Measurements from ENCODE around the gene MBNL2.

Gene MBNL2

GRCh38 chr13:97387485-97387839 lies 165.3 kb downstream of the MBNL2 start:
- DNase-seq = no peak

DNA sequence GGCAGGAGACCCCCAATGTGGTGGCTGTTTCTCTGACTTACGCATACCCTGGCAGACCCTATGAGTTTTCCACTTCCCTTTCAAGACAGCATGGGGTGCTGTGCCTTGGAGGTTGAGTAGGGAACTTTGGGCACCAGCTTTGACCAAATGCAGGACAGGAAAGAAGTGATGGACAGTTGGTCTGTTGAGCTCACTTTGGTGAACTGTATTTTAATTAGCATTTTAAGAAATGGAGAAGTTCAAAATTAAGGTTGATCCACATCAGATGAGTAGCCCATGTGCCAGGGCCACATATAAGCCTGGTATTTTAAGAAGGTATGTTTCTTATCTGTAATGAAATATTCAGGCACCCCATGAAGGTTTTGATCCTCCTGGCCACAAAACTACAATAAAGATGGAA lies 165.8 kb downstream of the MBNL2 start:
- no peak for DNase-seq

GRCh38 chr13:97388373-97388772 lies 166.2 kb downstream of the MBNL2 start:
- DNase-seq = no peak

GRCh38 chr13:97390941-97391600 lies 168.9 kb downstream of the MBNL2 start:
- DNase-seq = no peak

GRCh38 chr13:97392020-97392419 lies 169.9 kb downstream of the MBNL2 start:
- no peak for DNase-seq

- DNase-seq = no peak
These were observed 172.4 kb downstream of the MBNL2 start for GRCh38 chr13:97394542-97394941.

GRCh38 chr13:97395447-97396136 lies 173.5 kb downstream of the MBNL2 start:
- DNase-seq = no peak

DNA sequence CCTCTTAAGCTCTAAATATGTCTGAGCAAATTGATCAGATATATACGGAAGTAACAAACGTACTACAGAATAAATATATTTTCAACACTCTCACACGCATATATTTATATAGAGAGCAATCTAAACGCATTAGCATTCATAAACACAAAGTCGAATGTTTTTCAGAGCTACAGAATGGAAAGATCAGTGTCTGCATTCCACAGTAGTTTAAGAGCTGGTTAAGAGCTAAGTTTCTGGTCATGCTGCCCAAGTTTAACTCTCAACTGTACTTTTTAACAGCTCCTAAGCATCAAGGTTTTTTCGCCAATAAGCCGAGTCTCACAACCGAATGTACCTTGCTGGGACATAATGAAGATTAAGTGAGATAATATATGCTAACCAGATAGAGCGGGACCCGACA lies 175.1 kb downstream of the MBNL2 start:
- DNase-seq = no peak

GRCh38 chr13:97401421-97401820 lies 179.3 kb downstream of the MBNL2 start:
- DNase-seq = no peak

DNA sequence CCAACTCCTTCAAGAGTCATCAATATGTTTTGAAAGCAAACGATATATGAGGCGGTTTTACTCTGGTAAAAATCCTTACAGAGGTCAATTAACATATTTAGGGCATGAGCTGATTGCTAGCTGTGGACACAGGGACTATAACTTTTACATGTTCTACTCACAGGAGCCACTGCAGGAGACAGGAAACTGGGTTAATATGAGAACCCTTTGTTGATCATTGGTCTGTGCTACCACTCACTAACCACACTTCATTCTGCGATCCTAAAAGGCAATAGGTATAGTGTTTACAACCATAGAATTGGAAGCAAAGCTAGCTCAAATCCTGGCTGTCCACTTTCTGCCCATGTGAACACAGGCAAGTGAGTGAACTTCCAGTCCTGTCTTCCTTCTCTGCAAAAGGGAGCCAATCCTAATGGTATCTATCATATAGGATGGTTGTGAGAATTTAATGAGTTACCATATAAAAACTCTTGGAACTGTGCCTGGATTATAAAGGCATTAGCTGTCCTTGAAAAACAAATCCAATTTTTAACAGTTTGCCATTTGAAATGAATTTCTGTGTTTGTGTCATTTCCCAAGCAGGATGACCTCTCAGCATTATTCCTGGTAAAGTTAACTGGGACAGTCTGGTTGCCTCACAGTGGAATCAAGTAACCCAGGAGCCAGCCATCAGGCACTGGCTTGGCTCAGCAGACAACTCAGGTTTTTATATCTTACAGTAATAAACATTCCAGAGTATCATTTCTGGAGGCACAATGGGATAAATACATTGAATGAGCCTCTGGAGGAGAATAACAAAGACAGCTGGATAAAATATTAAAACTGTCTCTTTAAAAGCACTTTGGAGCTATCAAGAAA lies 182.0 kb downstream of the MBNL2 start:
- no peak for DNase-seq

GRCh38 chr13:97407540-97407939 lies 185.4 kb downstream of the MBNL2 start:
- no peak for DNase-seq

DNA sequence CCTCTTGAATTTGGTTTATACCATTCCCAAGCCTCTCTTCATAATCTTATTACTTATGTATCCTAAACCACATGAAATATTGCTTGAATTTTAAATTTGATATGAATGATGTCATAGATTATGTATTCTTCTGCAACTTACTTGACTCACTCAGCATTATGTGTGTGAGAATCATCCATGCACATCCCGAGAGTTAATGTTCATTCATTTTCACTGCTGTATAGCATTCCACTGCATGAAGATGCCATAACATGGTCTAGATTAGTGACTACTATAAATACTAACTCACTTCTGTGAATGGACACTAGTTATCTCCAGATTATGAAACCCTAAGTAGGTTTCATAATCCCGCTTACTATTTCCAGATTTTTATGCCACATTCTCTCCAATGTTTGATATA lies 186.8 kb downstream of the MBNL2 start:
- DNase-seq = no peak

DNA sequence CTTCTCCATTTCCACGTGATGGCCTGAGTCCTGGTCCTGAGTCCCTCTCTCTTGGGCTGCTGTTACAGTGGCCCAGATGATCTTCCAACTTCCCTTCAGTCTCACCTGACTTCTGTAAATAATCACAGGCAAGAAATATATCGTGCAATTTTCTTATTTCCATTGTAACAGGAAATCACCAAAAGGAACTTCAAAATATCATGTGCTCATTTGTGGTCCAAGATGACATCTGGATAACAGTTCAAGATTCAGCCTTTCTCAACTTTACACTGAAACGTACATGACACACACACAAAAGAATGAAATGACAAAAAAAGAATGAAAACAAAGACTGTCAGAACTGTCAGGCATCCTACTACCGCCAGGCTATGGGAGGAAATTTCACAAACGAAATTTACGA lies 189.9 kb downstream of the MBNL2 start:
- DNase-seq = no peak

GRCh38 chr13:97413694-97414093 lies 191.6 kb downstream of the MBNL2 start:
- no peak for DNase-seq

DNA sequence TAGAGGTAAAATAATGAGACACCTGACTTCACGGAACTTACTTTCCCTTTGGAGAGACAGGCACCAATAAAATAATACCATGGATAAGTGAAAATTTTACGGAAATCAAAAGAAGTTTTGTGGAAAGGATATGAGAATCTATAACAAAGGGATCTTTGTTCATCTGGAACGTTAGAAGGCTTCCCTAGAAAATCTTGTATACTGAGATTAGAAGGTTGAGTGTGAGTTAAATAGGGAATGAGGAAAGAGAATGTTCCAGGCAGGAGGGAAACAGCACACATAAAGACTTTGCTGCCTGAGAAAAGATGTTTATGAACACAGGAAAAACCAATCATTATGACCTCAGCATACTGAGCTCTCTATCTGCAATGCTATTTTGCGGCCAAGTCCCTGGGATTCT lies 192.3 kb downstream of the MBNL2 start:
- DNase-seq = no peak

DNA sequence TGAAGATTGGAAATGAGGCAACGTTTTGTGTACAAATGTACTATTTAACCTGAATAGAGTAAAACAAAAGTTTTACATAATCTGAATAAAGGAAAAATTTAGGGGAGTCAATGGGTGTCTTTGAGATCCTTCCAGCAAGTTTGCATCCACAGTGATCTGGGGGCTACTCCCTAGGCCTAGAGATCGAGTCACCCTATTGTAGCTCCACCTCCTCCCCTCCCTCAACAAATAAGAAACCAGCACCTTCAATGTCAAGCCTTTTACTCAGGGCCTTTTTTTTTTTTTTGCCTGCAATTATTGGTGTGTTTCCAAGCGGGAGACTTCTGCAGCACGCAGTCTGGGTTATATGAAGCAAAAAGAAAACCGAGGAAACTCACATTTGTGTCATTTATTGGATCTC lies 195.6 kb downstream of the MBNL2 start:
- no peak for DNase-seq

GRCh38 chr13:97422118-97423054 lies 200.3 kb downstream of the MBNL2 start:
- no peak for DNase-seq

DNA sequence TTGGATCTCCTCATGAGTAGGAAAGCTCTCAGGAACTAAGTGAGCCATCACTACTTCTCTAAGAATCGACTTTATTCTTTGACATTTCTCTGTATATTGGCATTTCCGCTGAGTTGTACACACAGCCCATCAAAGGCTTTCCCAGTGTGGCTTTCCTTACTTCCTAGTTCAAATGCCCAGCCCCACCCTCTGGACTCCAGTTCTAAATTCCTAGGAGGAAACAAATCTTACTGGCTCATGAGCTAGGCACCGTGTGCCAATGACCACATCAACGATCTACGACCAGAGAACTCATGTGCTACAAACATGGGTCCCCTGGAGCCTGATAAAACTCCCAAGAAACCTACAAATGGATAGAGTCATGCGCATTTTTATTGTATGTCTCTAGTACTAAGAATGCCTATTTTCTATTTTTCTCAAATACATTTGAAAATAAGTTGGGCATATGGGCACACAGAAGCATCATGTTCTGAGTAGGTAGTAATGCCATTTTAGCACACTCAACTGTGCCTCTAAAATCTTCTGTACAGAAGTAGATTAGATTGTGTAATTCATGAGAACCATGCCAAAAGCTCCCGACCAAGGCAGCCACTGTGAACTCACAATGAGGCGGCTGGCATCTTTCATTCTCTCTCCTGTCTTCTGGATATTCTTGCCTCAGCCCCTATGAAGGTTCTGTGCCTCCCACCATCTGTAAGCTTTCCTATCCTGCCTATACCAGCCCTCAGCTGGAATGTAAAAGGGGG lies 201.3 kb downstream of the MBNL2 start:
- no peak for DNase-seq

GRCh38 chr13:97425590-97425989 lies 203.5 kb downstream of the MBNL2 start:
- no peak for DNase-seq

- no peak for DNase-seq
These were observed 204.6 kb downstream of the MBNL2 start for GRCh38 chr13:97426695-97427094.

GRCh38 chr13:97429681-97430081 lies 207.5 kb downstream of the MBNL2 start:
- no peak for DNase-seq

- no peak for DNase-seq
These were observed 208.2 kb downstream of the MBNL2 start for GRCh38 chr13:97430296-97430695.

Measured in activated CD4-positive, alpha-beta T cell treated with anti-CD3 and anti-CD28 coated beads, Interleukin-2, Interleukin-6, amounts not matched to agents 100 ng/mL and 50 ng/mL, durations not matched to agents 16 hours and 8 hours (primary cell).